GM23338 (cell line): Measurements from ENCODE around the gene DNAJC1. TPM values are rescaled to one million over a fixed set of nuclear protein-coding genes. Genes with fewer than 3 reads are reported as not detected.
A peak's percentile ranks its signal among the peaks of the same experiment; 100 is the strongest.

Source experiments
- ATAC-seq: fragments of 200-7000 bp; cut with Tn5 transposase; 3 replicates; pipeline ENCODE4 v1.9.1; 2020
- DNase-seq: peaks from one replicate; pipeline ENCODE4 v3.0.0-alpha.2; 2015; ENCODE audit warnings: low spot score
- H2AFZ ChIP-seq: fragments of 200-600 bp; sonication (generic); 2 replicates; pipeline ENCODE4 v1.8.0; 2016; ENCODE audit warnings: antibody characterized with exemption, mild to moderate bottlenecking, moderate library complexity
- H3F3A ChIP-seq: fragments of 200-600 bp; sonication (generic); replicated peaks from 2 replicates; pipeline ENCODE4 v1.8.0; 2017; ENCODE audit warnings: antibody characterized with exemption, mixed run types, low read depth
- H3K27ac ChIP-seq: fragments of 200-600 bp; sonication (generic); 2 replicates; pipeline ENCODE4 v1.6.1; 2016; ENCODE audit warnings: low read depth
- H3K27me3 ChIP-seq: fragments of 200-600 bp; sonication (generic); 2 replicates; pipeline ENCODE4 v1.8.0; 2016; ENCODE audit warnings: mild to moderate bottlenecking, mixed run types, moderate library complexity; ENCODE audit not compliant: insufficient read depth
- H3K36me3 ChIP-seq: fragments of 200-600 bp; sonication (generic); 2 replicates; pipeline ENCODE4 v1.8.0; 2016; ENCODE audit warnings: mild to moderate bottlenecking; ENCODE audit not compliant: insufficient read depth
- H3K4me1 ChIP-seq: fragments of 200-600 bp; sonication (generic); 2 replicates; pipeline ENCODE4 v1.8.0; 2016; ENCODE audit warnings: mild to moderate bottlenecking, moderate library complexity; ENCODE audit not compliant: insufficient read depth
- H3K4me2 ChIP-seq: fragments of 200-600 bp; sonication (generic); 2 replicates; pipeline ENCODE4 v1.7.1; 2017; ENCODE audit warnings: mixed run types
- H3K4me3 ChIP-seq: fragments of 200-600 bp; sonication (generic); 2 replicates; pipeline ENCODE4 v1.6.1; 2016; ENCODE audit warnings: mixed run types
- H3K79me2 ChIP-seq: fragments of 200-600 bp; sonication (generic); replicated peaks from 2 replicates; pipeline ENCODE4 v1.8.0; 2017; ENCODE audit warnings: mild to moderate bottlenecking; ENCODE audit not compliant: insufficient read depth
- H3K9me2 ChIP-seq: fragments of 200-600 bp; sonication (generic); 2 replicates; pipeline ENCODE4 v1.8.0; 2017; ENCODE audit not compliant: insufficient read depth
- H4K20me1 ChIP-seq: fragments of 200-600 bp; sonication (generic); replicated peaks from 2 replicates; pipeline ENCODE4 v1.8.0; 2017; ENCODE audit warnings: mild to moderate bottlenecking; ENCODE audit not compliant: insufficient read depth
- H3K27ac Mint-ChIP-seq: 2 replicates; pipeline ENCODE4 v1.8.0; 2020; ENCODE audit warnings: inconsistent platforms, mild to moderate bottlenecking, moderate library complexity, mixed read lengths
- H3K27me3 Mint-ChIP-seq: 3 replicates; pipeline ENCODE4 v1.8.0; 2022; ENCODE audit warnings: low read depth, mild to moderate bottlenecking, moderate library complexity, mixed read lengths, inconsistent platforms; ENCODE audit not compliant: insufficient read depth, poor library complexity
- H3K36me3 Mint-ChIP-seq: 3 replicates; pipeline ENCODE4 v1.8.0; 2021; ENCODE audit warnings: low read depth, mild to moderate bottlenecking, inconsistent platforms, moderate library complexity, mixed read lengths
- H3K4me1 Mint-ChIP-seq: 3 replicates; pipeline ENCODE4 v1.8.0; 2020; ENCODE audit warnings: mild to moderate bottlenecking, inconsistent platforms, mixed read lengths
- H3K4me3 Mint-ChIP-seq: 3 replicates; pipeline ENCODE4 v1.8.0; 2021; ENCODE audit warnings: moderate library complexity, mild to moderate bottlenecking, inconsistent platforms, mixed read lengths
- H3K9me3 Mint-ChIP-seq: 3 replicates; pipeline ENCODE4 v1.8.0; 2020; ENCODE audit warnings: moderate library complexity, mild to moderate bottlenecking, inconsistent platforms, mixed read lengths
- CREB1 ChIP-seq: fragments of 250-450 bp; sonication (Bioruptor Pico); IDR thresholded peaks from 2 replicates; pipeline ENCODE4 v1.5.0; 2020; ENCODE audit warnings: low read depth, mild to moderate bottlenecking, moderate library complexity
- EZH2 ChIP-seq: fragments of 200-600 bp; sonication (generic); IDR thresholded peaks from one replicate; pipeline ENCODE4 v1.8.0; 2017; ENCODE audit warnings: antibody characterized with exemption, mild to moderate bottlenecking, low read depth; ENCODE audit not compliant: unreplicated experiment
- EZH2phosphoT487 ChIP-seq: fragments of 200-600 bp; sonication (generic); IDR thresholded peaks from one replicate; pipeline ENCODE4 v1.8.1; 2018; ENCODE audit warnings: antibody characterized with exemption; ENCODE audit not compliant: unreplicated experiment
- JUNB ChIP-seq: IDR thresholded peaks from one replicate; pipeline ENCODE4 v1.6.1; 2016; ENCODE audit warnings: antibody characterized with exemption; ENCODE audit not compliant: unreplicated experiment
- NANOG ChIP-seq: IDR thresholded peaks from 2 replicates; pipeline ENCODE4 v1.6.1; 2016; ENCODE audit warnings: antibody characterized with exemption, borderline replicate concordance
- POLR2AphosphoS5 ChIP-seq: IDR thresholded peaks from 2 replicates; pipeline ENCODE4 v1.6.1; 2016; ENCODE audit warnings: antibody characterized with exemption, low read depth
- STAT1 ChIP-seq: IDR thresholded peaks from one replicate; pipeline ENCODE4 v1.6.1; 2016; ENCODE audit warnings: antibody characterized with exemption; ENCODE audit not compliant: unreplicated experiment
- ZNF114 ChIP-seq: fragments of 250-450 bp; sonication (Bioruptor Pico); IDR thresholded peaks from 2 replicates; pipeline ENCODE4 v1.5.0; 2020; ENCODE audit warnings: mild to moderate bottlenecking, moderate library complexity
- ZNF331 ChIP-seq: fragments of 250-450 bp; sonication (Bioruptor Pico); IDR thresholded peaks from 2 replicates; pipeline ENCODE4 v1.5.0; 2020; ENCODE audit warnings: low read depth, mild to moderate bottlenecking, moderate library complexity
- polyA plus RNA-seq: library from polyadenylated mRNA; unstranded; fragments of >200 nt; fragmentation: Nextera tagmentation; extraction: Ambion mirVana; gene quantifications from 2 replicates; pipeline ENCODE4 v1.2.1, GENCODE V29; 2016
- total RNA-seq: library from RNA; depleted of rRNA; stranded (reverse); fragments of >200 nt; shearing (Covaris generic); gene quantifications from 2 replicates; pipeline ENCODE4 v1.2.3, GENCODE V29; 2014
- TF ChIP-seq, protein P1 (sequence below): IDR thresholded peaks from one replicate; pipeline ENCODE4 v1.6.1; 2018; ENCODE audit warnings: antibody characterized with exemption; ENCODE audit not compliant: unreplicated experiment
- TF ChIP-seq, protein P2 (sequence below): fragments of 250-450 bp; sonication (Bioruptor Pico); IDR thresholded peaks from 2 replicates; pipeline ENCODE4 v1.5.0; 2020; ENCODE audit warnings: mild to moderate bottlenecking, moderate library complexity
- TF ChIP-seq, protein P3 (sequence below), 2 experiments: fragments of 200-600 bp in 1 of 2; sonication (generic) in 1 of 2; conservative IDR thresholded peaks; 2 replicates each; pipeline versions ENCODE4 v1.5.1 to v1.6.1; 2016 to 2017; ENCODE audit warnings: antibody characterized with exemption in 2 of 2, low read depth in 2 of 2, mild to moderate bottlenecking in 2 of 2, moderate library complexity in 1 of 2
- TF ChIP-seq, protein P4 (sequence below): IDR thresholded peaks from 2 replicates; pipeline ENCODE4 v1.6.1; 2016; ENCODE audit warnings: antibody characterized with exemption

The DNAJC1 gene
- total and polyA plus RNA-seq, 2 experiments from 2014 or later, result 38.6 to 45.3 TPM

DNA sequence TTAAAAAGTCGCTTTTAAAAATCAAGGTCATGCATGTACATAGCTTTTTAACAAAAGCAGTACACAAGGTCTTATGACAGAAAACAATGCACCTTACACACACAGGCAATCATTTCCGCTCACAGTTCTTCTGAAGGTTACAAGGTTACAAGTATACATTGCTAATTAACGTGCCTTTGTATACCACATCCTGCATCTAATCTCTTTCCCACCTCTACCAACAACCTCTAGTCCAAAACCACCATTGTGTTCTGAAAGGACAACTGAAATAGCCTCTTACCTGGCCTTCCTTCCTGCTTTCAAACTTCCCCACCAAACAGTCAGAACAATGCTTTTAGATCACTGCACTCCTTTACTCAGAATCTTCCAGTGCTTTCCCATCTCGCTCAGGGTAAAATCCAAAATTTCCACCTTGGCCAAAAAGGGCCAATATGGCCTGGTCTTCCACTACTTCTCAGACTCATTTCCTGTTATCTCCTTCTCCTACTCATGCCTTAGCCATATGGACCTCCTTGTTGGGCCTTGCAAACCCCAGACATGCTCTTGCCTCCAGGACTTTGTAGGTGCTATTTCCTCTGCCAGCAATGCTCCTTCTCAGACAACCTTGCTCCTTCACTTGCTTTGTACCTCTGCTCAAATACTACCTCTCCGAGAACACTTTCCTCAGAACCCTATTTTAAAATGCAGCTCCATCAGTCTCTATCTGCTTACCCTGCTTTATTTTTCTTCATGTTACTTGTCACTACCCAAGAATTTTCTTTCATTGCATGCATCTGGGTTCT lies 205.4 kb downstream of the DNAJC1 start:
- no peaks in the 10 kb centered on the region for H4K20me1 ChIP-seq
- H3K36me3 ChIP-seq, result no peaks in the 10 kb centered on the region
- Mint-ChIP-seq H3K9me3 (no peaks in the 10 kb centered on the region), H3K36me3 (peaks cover 3% of the 10 kb centered on the region; the same call in 1 of the 3 replicates), H3K27me3 (peaks cover 1% of the 10 kb centered on the region), H3K4me3 (no peak overlapping the region), H3K4me1 (peaks cover 15% of the 10 kb centered on the region), H3K27ac (peak overlapping the region; percentile 2; the same call in 1 of the 2 replicates)
- no peak for ATAC-seq
- DNase-seq, result no peak
- no peak overlapping the region for H2AFZ ChIP-seq
- H3K27ac ChIP-seq, result no peak overlapping the region
- no peaks in the 10 kb centered on the region for H3F3A ChIP-seq
- no peaks in the 10 kb centered on the region for H3K27me3 ChIP-seq
- no peaks in the 10 kb centered on the region; the same call in 1 of the 2 replicates for H3K9me2 ChIP-seq
- no peak for TF ChIP-seq JUNB
- TF ChIP-seq, protein P1, sequence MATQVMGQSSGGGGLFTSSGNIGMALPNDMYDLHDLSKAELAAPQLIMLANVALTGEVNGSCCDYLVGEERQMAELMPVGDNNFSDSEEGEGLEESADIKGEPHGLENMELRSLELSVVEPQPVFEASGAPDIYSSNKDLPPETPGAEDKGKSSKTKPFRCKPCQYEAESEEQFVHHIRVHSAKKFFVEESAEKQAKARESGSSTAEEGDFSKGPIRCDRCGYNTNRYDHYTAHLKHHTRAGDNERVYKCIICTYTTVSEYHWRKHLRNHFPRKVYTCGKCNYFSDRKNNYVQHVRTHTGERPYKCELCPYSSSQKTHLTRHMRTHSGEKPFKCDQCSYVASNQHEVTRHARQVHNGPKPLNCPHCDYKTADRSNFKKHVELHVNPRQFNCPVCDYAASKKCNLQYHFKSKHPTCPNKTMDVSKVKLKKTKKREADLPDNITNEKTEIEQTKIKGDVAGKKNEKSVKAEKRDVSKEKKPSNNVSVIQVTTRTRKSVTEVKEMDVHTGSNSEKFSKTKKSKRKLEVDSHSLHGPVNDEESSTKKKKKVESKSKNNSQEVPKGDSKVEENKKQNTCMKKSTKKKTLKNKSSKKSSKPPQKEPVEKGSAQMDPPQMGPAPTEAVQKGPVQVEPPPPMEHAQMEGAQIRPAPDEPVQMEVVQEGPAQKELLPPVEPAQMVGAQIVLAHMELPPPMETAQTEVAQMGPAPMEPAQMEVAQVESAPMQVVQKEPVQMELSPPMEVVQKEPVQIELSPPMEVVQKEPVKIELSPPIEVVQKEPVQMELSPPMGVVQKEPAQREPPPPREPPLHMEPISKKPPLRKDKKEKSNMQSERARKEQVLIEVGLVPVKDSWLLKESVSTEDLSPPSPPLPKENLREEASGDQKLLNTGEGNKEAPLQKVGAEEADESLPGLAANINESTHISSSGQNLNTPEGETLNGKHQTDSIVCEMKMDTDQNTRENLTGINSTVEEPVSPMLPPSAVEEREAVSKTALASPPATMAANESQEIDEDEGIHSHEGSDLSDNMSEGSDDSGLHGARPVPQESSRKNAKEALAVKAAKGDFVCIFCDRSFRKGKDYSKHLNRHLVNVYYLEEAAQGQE, result no peak
- TF ChIP-seq CREB1 (CRISPR knock-in tag), result no peak
- TF ChIP-seq, protein P2, sequence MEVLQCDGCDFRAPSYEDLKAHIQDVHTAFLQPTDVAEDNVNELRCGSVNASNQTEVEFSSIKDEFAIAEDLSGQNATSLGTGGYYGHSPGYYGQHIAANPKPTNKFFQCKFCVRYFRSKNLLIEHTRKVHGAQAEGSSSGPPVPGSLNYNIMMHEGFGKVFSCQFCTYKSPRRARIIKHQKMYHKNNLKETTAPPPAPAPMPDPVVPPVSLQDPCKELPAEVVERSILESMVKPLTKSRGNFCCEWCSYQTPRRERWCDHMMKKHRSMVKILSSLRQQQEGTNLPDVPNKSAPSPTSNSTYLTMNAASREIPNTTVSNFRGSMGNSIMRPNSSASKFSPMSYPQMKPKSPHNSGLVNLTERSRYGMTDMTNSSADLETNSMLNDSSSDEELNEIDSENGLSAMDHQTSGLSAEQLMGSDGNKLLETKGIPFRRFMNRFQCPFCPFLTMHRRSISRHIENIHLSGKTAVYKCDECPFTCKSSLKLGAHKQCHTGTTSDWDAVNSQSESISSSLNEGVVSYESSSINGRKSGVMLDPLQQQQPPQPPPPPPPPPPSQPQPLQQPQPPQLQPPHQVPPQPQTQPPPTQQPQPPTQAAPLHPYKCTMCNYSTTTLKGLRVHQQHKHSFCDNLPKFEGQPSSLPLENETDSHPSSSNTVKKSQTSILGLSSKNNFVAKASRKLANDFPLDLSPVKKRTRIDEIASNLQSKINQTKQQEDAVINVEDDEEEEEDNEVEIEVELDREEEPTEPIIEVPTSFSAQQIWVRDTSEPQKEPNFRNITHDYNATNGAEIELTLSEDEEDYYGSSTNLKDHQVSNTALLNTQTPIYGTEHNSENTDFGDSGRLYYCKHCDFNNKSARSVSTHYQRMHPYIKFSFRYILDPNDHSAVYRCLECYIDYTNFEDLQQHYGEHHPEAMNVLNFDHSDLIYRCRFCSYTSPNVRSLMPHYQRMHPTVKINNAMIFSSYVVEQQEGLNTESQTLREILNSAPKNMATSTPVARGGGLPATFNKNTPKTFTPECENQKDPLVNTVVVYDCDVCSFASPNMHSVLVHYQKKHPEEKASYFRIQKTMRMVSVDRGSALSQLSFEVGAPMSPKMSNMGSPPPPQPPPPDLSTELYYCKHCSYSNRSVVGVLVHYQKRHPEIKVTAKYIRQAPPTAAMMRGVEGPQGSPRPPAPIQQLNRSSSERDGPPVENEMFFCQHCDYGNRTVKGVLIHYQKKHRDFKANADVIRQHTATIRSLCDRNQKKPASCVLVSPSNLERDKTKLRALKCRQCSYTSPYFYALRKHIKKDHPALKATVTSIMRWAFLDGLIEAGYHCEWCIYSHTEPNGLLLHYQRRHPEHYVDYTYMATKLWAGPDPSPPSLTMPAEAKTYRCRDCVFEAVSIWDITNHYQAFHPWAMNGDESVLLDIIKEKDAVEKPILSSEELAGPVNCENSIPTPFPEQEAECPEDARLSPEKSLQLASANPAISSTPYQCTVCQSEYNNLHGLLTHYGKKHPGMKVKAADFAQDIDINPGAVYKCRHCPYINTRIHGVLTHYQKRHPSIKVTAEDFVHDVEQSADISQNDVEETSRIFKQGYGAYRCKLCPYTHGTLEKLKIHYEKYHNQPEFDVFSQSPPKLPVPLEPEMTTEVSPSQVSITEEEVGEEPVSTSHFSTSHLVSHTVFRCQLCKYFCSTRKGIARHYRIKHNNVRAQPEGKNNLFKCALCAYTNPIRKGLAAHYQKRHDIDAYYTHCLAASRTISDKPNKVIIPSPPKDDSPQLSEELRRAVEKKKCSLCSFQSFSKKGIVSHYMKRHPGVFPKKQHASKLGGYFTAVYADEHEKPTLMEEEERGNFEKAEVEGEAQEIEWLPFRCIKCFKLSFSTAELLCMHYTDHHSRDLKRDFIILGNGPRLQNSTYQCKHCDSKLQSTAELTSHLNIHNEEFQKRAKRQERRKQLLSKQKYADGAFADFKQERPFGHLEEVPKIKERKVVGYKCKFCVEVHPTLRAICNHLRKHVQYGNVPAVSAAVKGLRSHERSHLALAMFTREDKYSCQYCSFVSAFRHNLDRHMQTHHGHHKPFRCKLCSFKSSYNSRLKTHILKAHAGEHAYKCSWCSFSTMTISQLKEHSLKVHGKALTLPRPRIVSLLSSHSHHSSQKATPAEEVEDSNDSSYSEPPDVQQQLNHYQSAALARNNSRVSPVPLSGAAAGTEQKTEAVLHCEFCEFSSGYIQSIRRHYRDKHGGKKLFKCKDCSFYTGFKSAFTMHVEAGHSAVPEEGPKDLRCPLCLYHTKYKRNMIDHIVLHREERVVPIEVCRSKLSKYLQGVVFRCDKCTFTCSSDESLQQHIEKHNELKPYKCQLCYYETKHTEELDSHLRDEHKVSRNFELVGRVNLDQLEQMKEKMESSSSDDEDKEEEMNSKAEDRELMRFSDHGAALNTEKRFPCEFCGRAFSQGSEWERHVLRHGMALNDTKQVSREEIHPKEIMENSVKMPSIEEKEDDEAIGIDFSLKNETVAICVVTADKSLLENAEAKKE, result no peak
- TF ChIP-seq, protein P3, sequence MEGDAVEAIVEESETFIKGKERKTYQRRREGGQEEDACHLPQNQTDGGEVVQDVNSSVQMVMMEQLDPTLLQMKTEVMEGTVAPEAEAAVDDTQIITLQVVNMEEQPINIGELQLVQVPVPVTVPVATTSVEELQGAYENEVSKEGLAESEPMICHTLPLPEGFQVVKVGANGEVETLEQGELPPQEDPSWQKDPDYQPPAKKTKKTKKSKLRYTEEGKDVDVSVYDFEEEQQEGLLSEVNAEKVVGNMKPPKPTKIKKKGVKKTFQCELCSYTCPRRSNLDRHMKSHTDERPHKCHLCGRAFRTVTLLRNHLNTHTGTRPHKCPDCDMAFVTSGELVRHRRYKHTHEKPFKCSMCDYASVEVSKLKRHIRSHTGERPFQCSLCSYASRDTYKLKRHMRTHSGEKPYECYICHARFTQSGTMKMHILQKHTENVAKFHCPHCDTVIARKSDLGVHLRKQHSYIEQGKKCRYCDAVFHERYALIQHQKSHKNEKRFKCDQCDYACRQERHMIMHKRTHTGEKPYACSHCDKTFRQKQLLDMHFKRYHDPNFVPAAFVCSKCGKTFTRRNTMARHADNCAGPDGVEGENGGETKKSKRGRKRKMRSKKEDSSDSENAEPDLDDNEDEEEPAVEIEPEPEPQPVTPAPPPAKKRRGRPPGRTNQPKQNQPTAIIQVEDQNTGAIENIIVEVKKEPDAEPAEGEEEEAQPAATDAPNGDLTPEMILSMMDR (conservative IDR thresholded peaks at IDR 0.05; ENCODE audit: low read depth in 2 of 2), result no peak
- no peak for TF ChIP-seq NANOG
- TF ChIP-seq POLR2AphosphoS5, result no peak
- TF ChIP-seq EZH2, result no peak
- no peak for TF ChIP-seq ZNF331 (CRISPR knock-in tag)
- TF ChIP-seq, protein P4, sequence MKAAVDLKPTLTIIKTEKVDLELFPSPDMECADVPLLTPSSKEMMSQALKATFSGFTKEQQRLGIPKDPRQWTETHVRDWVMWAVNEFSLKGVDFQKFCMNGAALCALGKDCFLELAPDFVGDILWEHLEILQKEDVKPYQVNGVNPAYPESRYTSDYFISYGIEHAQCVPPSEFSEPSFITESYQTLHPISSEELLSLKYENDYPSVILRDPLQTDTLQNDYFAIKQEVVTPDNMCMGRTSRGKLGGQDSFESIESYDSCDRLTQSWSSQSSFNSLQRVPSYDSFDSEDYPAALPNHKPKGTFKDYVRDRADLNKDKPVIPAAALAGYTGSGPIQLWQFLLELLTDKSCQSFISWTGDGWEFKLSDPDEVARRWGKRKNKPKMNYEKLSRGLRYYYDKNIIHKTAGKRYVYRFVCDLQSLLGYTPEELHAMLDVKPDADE, result no peak
- TF ChIP-seq ZNF114, result no peak
- no peak for TF ChIP-seq EZH2phosphoT487
- TF ChIP-seq STAT1, result no peak
- H3K4me3 ChIP-seq, result no peak overlapping the region
- H3K4me2 ChIP-seq, result no peak overlapping the region
- H3K79me2 ChIP-seq, result no peaks in the 10 kb centered on the region
- H3K4me1 ChIP-seq, result peaks cover 6% of the 10 kb centered on the region
